NCI-H1417 (cell line): ENCODE data around the gene VNN1.
"Not testable (repeated sequence)": the region's sequence is repeated elsewhere in the genome, so short reads cannot be mapped to it uniquely, and the experiment has no call there.

Source experiments
- DNase-seq, 3 experiments: peaks; one replicate each; lab custom pipeline; 2025; lab: John Stamatoyannopoulos, UW

VNN1 gene

DNA sequence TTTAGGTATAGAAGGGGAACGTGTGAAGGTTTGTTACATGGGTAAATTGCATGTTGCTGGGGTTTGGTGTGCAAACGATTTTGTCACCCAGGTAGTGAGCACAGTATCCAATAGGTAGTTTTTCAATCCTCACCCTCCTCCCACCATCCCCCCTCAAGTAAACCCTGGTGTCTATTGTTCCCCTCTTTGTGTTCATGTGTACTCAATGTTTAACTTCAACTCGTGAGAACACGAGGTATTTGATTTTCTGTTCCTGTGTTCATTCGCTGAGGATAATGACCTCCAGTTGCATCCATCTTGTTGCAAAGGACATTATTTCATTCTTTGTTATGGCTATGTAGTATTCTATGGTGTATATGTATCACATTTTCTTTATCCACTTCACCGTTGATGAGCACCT, 11.6 kb upstream of the VNN1 start:
- peak in 2 of 3 experiments; percentile 10 to 52 for DNase-seq

DNA sequence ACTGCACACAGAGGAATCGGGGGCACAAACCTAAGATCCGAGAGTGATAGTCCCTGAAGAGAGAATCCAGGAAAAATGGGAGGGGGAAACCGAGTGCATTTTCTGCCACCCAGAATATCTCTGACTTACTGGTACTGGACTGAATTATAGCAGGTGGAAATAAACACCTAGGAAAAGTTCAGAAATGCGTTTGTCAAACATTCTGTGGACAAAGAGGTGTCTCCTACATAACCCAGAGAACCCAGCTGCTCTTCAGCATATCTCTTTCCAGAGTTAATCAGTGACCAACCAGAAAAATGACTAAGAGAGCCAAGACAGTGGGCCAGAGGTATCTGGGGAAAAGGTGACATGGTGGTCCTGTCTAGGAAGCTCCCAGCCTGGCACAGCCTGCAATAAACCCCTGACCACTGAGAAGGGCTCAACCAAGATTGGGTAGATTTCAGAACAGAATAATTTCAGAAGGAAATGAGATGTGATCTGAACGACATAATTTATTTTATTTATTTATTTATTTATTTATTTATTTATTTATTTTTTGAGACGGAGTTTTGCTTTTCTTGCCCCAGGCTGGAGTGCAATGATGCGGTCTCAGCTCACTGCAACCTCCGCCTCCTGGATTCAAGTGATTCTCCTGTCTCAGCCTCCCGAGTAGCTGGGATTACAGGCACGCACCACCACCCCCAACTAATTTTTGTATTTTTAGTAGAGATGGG, 6.0 kb upstream of the VNN1 start:
- DNase-seq: no peak

GRCh38 chr6:132715881-132716637, 2.2 kb upstream of the VNN1 start:
- DNase-seq: no peak

DNA sequence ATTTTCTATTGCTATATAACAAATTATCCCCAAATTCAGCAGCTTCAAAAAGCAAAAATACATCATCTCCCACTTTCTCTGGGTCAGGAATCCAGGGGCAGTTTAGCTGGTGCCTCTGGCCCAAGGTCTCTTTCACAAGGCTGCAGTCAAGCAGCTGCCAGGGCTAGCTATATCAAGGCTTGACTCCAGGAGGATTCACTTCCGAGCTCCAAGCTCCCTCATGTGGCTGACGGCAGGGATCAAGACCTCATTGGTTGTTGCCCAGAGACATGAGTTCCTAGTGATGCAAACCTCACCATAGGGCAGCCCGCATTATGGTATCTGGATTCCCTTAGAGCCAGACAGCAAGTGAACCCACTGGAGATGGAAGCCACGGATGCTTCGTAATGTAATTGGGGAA, 1.3 kb upstream of the VNN1 start:
- peak in 2 of 3 experiments; percentile 46 to 78 for DNase-seq

GRCh38 chr6:132714160-132714559, 305 bp upstream of the VNN1 start:
- DNase-seq: no peak

- DNase-seq: no peak
Observed at GRCh38 chr6:132712366-132712765, 1.5 kb downstream of the VNN1 start.

- DNase-seq: no peak
Observed at GRCh38 chr6:132708771-132709170, 5.1 kb downstream of the VNN1 start.

DNA sequence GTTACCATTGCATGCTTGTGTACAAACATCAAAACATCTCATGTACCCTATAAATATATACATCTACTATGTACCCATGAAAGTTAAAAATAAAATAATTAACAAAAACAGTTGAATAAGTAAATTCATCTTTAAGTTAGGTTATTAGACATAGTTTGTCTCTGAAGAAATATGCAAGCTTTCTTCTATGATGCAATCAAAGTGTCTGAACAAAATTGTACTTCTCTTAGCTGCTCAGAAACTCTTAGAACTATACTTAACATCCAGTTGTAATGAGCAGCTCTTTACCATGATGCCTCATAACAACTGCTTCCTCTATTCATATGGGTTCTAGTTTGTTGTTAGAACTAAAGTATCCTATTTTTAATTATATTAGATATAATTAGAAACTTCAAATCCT, 5.9 kb downstream of the VNN1 start:
- DNase-seq: no peak

- not testable (repeated sequence) for DNase-seq
Observed at GRCh38 chr6:132706756-132707155, 7.1 kb downstream of the VNN1 start.

- DNase-seq: no peak
Observed at GRCh38 chr6:132703936-132704335, 9.9 kb downstream of the VNN1 start.

DNA sequence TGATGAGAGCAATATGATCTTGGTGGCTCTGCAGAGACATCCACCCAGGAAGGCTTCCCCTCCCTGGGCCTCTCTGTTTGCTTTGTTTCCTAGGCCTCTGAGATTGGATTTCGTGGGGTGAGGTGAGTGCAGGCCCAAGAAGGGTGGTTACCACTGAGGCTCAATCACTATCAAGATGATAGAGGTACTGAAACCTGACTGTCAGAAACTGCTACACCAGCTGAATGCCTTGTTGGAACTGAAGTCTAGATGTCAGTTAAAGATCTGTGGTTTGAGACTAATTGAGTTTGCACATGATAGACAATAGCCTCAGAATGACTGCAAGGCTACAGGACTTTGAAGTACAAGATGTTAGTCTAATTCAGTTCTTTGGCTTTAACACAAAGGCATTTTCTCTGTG, 15.2 kb downstream of the VNN1 start:
- no peak for DNase-seq

DNA sequence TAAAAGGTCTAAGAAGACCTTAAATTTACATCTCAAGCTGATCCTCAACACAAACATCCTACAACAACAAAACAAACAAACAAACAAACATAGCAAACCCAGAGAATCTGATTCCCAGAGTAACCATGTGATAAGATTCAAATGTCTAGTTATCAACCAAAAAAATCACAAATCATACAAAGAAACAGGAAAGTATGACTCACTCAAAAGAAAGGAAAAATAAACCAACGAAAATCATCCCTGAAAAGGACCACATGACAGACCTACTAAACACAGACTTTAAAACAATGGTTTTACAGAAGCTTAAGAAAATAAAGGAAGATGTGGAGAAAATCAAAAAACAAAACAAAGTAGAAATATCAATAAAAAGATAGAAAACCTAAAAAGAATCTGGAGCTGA, 18.1 kb downstream of the VNN1 start:
- DNase-seq: no peak

- no peak for DNase-seq
Observed at GRCh38 chr6:132693478-132693877, 20.4 kb downstream of the VNN1 start.

GRCh38 chr6:132690678-132691077, 23.2 kb downstream of the VNN1 start:
- DNase-seq: peak in 1 of 3 experiments; percentile 19

DNA sequence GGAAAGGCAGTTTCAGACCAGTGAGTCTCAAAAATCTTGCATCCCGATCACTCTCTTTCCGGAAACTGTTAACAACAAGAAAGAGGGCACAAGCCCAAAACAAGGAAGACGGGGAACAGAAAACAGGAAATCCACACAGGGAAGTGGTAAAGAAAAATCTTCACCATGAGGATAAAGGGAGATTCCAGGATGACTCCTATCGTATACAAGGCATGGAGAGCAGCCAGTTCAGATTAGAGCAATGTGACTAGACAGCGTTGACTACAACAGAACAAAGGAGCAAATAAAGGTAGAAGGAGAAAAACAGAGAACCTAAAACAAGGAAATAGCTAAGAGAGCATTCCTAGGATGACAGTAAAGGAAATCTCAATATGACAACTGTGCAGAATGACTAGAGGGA, 26.5 kb downstream of the VNN1 start:
- DNase-seq: no peak

DNA sequence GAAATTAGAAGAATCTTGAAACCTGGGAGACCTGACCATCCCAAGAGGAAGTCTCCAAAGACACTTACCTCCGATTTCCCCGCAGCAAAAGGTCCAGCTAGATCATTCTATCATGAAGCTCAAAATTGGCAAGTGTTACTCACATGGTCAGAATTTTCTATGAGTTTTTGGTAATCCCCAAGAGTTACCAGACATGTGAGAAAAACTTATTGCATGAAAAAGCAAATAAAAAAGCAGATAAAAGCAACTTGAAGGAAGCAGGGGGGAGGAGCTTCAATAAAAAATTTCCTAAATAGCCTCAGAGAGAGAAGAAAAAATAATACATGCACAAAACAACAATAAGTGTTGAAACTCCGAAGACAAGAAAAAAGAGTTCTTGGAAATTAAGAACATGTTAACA, 27.3 kb downstream of the VNN1 start:
- DNase-seq: no peak

GRCh38 chr6:132685009-132685408, 28.8 kb downstream of the VNN1 start:
- peak in 1 of 3 experiments; percentile 62 for DNase-seq

DNA sequence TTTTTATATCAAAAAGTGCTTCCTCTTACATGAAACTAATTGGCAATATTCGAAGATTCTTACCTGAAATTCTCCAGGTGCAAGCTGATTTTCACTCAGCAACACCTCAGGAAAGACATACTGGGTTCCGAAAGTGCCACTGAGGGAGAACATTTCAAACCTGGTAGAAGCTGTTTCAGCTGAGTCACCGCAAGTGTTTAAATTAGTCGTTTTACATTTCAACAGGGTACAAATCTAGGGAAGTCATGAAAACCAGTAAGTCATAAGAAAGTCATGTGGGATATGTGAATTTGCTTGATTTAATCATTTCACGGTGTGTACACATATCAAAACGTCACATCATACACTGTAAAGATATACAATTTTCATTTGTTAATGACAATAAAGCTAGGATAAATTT, 29.6 kb downstream of the VNN1 start:
- DNase-seq: peak in 1 of 3 experiments; percentile 45

DNA sequence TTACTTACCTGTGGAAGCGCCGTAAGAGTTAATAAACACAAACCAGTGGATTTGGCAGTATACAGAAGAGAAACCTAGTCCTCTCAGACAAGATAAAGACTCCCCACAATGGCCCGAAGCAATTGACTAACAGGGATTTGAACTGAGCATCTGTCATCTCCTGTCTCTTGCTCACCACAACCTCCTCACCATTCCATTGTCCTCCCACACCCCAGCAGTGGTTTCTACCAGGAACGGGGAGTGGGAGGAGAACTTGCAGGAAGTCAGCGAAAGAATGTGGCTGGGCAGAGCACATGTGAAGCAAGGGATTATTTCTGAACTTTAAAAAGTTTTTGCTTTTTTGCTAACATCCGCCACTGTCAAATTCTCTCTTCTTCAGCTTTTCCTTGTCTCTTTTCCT, 30.3 kb downstream of the VNN1 start:
- no peak for DNase-seq

DNA sequence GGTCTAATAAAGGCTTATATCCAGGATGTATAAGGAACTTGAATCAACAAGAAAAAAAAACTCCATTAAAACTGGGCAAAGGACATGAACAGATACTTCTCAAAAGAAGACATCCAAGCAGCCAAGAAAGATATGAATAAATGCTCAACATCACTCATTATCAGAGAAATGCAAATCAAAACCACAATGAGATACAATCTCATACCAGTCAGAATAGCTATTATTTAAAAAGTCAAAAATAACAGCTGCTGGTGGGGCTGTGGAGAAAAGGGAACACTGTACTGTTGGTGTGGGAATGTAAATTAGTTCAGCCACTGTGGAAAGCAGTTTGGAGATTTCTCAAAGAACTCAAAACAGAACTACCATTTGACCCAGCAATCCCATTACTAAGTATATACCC, 34.8 kb downstream of the VNN1 start:
- DNase-seq: not testable (repeated sequence)

DNA sequence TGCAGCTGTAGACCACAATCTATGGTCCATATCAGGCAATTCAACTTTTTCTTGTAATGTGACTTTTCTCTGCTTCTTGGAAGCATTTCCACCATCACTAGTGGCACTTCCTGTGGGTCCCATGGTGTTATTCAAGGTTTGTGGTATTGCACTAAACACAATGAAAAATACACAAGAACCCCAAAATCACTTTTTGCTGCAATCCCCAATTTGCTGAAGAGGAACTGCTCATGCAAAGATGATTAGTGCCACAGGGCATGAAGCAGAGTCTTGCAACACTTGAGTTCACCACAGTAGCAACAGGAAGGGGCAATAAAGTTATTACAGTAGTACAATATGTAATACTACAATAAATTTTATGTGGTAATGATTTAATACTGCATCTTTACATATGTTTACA, 38.1 kb downstream of the VNN1 start:
- DNase-seq: no peak

- DNase-seq: no peak
Observed at GRCh38 chr6:132675002-132675401, 38.9 kb downstream of the VNN1 start.

DNA sequence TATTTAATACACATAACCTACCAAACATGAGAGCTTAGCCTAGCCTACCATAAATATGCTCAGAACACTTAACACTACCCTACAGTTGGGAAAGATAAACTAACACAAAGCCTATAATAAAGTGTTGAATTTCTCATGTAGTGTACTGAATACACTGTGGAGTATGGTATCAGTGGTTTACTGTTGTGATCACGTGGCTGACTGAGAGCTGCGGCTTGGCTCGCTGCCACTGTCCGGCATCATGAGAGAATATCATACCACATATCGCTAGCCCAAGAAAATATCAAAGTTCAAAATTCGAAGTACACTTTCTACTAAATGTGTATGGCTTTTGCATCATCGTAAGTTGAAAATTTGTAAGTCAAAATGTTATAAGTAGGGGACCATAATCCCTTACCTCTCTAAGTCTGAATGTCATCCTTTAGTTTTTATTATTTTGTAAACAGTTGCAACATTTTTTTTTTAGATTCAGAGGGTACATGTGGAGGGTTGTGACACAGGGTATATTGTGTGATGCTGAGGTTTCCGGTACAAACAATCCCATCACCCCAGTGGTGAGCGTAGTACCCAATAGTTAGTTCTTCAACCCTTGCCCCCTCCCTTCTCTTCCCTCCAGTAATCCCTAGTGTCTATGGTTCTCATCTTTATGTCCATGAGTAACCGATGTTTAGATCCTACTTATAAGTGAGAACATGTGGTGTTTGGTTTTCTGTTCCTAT, 40.3 kb downstream of the VNN1 start:
- DNase-seq: peak in 1 of 3 experiments; percentile 52
